Measurements from ENCODE around the gene TTC13. TPM values are rescaled to one million over a fixed set of nuclear protein-coding genes. Genes with fewer than 3 reads are reported as not detected.
A peak's percentile ranks its signal among the peaks of the same experiment; 100 is the strongest.

The TTC13 gene
- polyA plus RNA-seq, 1 of the 3 experiments (the other 2 are of a cell fraction), result 5.5 TPM

DNA sequence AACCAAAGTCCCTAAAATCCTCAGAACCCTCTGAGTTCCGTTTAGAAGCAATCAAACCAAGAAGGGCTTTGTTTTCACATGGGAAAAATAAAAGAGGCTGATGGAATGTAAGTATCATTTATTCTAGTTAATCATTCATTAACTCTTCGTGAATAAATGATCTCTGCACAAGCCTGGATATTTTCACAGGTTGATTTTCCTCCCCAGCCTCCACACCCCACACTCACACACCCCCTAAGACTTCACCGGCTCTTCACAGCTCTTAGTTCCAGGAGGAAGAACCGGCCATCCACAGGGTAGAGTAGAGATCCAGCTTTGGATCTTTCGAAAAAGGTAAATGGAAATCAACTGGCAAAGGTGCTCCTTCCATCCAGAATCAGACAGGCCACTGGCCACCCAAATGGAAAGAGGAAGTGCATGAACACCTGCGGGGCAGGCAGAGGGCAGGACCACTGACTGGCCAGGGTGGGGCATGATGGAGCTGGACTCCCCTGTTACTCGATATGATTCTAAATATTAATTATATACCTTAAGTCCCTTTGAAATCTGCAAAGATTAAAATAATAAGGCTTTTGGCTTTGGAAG lies 120.3 kb downstream of the TTC13 start:
- TF ChIP-seq, protein P1, sequence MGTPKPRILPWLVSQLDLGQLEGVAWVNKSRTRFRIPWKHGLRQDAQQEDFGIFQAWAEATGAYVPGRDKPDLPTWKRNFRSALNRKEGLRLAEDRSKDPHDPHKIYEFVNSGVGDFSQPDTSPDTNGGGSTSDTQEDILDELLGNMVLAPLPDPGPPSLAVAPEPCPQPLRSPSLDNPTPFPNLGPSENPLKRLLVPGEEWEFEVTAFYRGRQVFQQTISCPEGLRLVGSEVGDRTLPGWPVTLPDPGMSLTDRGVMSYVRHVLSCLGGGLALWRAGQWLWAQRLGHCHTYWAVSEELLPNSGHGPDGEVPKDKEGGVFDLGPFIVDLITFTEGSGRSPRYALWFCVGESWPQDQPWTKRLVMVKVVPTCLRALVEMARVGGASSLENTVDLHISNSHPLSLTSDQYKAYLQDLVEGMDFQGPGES (IDR thresholded peaks at IDR 0.05; ENCODE audit: low read depth, low read length), result no peak
- Histone ChIP-seq H3K36me3 (replicated peaks in 1 of 2; ENCODE audit: control insufficient read depth in 1 of 2, insufficient read depth in 2 of 2, low read length in 1 of 2) (peaks cover 3 to 19% of the 10 kb centered on the region in 2 experiments), H3K9me3 (no peaks in the 10 kb centered on the region), H3K4me2 (no peak overlapping the region), H3K9me2 (no peaks in the 10 kb centered on the region), H3K4me1 (ENCODE audit: control insufficient read depth in 1 of 2, insufficient read depth in 2 of 2, low read depth in 1 of 2, low read length in 1 of 2) (peaks cover 5 to 15% of the 10 kb centered on the region in 2 experiments; a peak in 3 of 4 replicates), H3K27me3 (ENCODE audit: insufficient read depth) (no peaks in the 10 kb centered on the region), H3K4me3 (ENCODE audit: low read depth in 2 of 2, low read length in 1 of 2) (no peak overlapping the region), H3K9ac (no peak overlapping the region), H2AFZ (ENCODE audit: low read depth) (no peak overlapping the region), H3K27ac (ENCODE audit: low read depth in 2 of 2, low read length in 1 of 2) (peak overlapping the region in 1 of 2 experiments; percentile 35; a peak in 1 of 4 replicates), H3K79me2 (ENCODE audit: insufficient read depth) (peaks cover 65% of the 10 kb centered on the region), H3F3A (replicated peaks; ENCODE audit: insufficient read depth) (no peaks in the 10 kb centered on the region), H4K20me1 (ENCODE audit: insufficient read depth) (peaks cover 10% of the 10 kb centered on the region; the same call in 1 of the 2 replicates)
- 93% methylated on average over 7 of the region's 7 CpGs for WGBS (ENCODE audit: low lambda C conversion rate)
- POLR2A ChIA-PET, result no interaction called here
- DNase-seq, result no peak
- CTCF ChIA-PET, result interaction anchor here (1.7 to 1.9 kb wide), 2 partner anchors 10 to 60 kb away, joined by 5 read pairs; partner anchors contain the start of gene C1orf198

DNA sequence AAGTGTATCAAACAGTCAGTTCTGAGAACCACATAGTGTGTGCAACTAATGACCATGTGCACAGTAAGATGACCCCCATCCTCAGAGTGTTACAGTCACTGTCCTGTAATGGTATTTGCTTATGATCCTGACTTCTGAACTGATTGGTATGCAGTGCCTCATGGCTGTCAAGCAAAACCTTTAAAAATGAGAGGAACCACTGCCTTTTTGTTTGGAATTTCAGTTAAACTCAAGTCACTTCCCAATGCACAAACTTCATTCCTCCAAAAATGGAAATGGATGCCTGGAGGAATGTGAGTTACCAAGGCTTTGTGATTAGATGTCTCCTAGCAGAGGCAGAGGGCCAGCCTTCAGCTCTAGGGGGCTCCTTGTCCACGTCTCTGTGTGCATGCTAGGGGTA lies 120.8 kb downstream of the TTC13 start:
- peaks cover 10% of the 10 kb centered on the region; the same call in 1 of the 2 replicates for H4K20me1 ChIP-seq (ENCODE audit: insufficient read depth)
- H3K4me1 ChIP-seq (ENCODE audit: control insufficient read depth in 1 of 2, insufficient read depth in 2 of 2, low read depth in 1 of 2, low read length in 1 of 2), result peaks cover 5 to 13% of the 10 kb centered on the region in 2 experiments; a peak in 3 of 4 replicates
- peak overlapping the region in 1 of 2 experiments; percentile 35; a peak in 1 of 4 replicates for H3K27ac ChIP-seq (ENCODE audit: low read depth in 2 of 2, low read length in 1 of 2)
- H3K79me2 ChIP-seq (ENCODE audit: insufficient read depth), result peaks cover 62% of the 10 kb centered on the region
- no peak for DNase-seq
- H3K4me3 ChIP-seq (ENCODE audit: low read depth in 2 of 2, low read length in 1 of 2), result no peak overlapping the region
- H2AFZ ChIP-seq (ENCODE audit: low read depth), result no peak overlapping the region
- no peak overlapping the region for H3K4me2 ChIP-seq
- no peak overlapping the region for H3K9ac ChIP-seq
- no peaks in the 10 kb centered on the region for H3K27me3 ChIP-seq (ENCODE audit: insufficient read depth)
- 100% methylated on average over 1 of the region's 1 CpG for WGBS (ENCODE audit: low lambda C conversion rate)
- H3K9me3 ChIP-seq, result no peaks in the 10 kb centered on the region
- TF ChIP-seq GABPA (IDR thresholded peaks at IDR 0.05; ENCODE audit: low read depth) (no peak), FOSL2 (IDR thresholded peaks at IDR 0.05; ENCODE audit: borderline replicate concordance, low read depth) (no peak), FOXM1 (IDR thresholded peaks at IDR 0.05; ENCODE audit: low read depth) (no peak), MEF2A (IDR thresholded peaks at IDR 0.05; ENCODE audit: borderline replicate concordance, low read depth) (no peak), GATA2 (CRISPR knock-in tag; IDR thresholded peaks at IDR 0.05) (no peak)
- no peaks in the 10 kb centered on the region for H3K9me2 ChIP-seq
- H3K36me3 ChIP-seq (replicated peaks in 1 of 2; ENCODE audit: control insufficient read depth in 1 of 2, insufficient read depth in 2 of 2, low read length in 1 of 2), result peaks cover 7 to 24% of the 10 kb centered on the region in 2 experiments
- POLR2A ChIA-PET, result no interaction called here
- no peaks in the 10 kb centered on the region for H3F3A ChIP-seq (replicated peaks; ENCODE audit: insufficient read depth)
- CTCF ChIA-PET, result interaction anchor here (1.7 to 1.9 kb wide), 2 partner anchors 10 to 60 kb away, joined by 5 read pairs; partner anchors contain the start of gene C1orf198

DNA sequence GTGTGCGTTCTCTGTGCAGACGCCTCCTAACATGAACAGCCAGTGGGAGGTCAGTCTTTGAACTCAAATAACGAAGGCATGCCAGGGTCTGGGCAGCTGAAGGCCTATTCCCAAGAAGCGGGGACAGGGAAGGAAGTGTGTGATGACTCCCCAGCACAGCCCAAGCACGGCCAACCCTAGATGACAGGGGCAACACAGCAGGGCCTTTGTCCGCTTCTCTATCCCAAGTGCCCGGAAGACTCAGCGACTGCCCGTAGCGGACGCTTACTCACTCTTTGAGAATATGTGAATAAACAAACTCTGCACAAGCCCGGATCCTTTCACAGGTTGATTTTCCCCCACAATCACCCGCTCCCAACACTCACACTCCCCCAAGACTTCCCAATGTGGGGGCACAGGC lies 121.6 kb downstream of the TTC13 start:
- no peak for DNase-seq
- TF ChIP-seq, protein P2, sequence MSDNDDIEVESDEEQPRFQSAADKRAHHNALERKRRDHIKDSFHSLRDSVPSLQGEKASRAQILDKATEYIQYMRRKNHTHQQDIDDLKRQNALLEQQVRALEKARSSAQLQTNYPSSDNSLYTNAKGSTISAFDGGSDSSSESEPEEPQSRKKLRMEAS (IDR thresholded peaks at IDR 0.05; ENCODE audit: low read depth), result no peak
- no peak for TF ChIP-seq TEAD4 (IDR thresholded peaks at IDR 0.05; ENCODE audit: borderline replicate concordance, insufficient read depth)
- no peak for TF ChIP-seq RAD21 (IDR thresholded peaks at IDR 0.05; ENCODE audit: low read length)
- TF ChIP-seq, protein P3, sequence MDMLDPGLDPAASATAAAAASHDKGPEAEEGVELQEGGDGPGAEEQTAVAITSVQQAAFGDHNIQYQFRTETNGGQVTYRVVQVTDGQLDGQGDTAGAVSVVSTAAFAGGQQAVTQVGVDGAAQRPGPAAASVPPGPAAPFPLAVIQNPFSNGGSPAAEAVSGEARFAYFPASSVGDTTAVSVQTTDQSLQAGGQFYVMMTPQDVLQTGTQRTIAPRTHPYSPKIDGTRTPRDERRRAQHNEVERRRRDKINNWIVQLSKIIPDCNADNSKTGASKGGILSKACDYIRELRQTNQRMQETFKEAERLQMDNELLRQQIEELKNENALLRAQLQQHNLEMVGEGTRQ (IDR thresholded peaks at IDR 0.05; ENCODE audit: borderline replicate concordance, low read depth, low read length), result no peak
- H3K27ac ChIP-seq (ENCODE audit: low read depth in 2 of 2, low read length in 1 of 2), result peak overlapping the region in 1 of 2 experiments; percentile 61; a peak in 1 of 4 replicates
- no peaks in the 10 kb centered on the region for H3K9me2 ChIP-seq
- H3F3A ChIP-seq (replicated peaks; ENCODE audit: insufficient read depth), result no peaks in the 10 kb centered on the region
- peaks cover 5 to 11% of the 10 kb centered on the region in 2 experiments; a peak in 3 of 4 replicates for H3K4me1 ChIP-seq (ENCODE audit: control insufficient read depth in 1 of 2, insufficient read depth in 2 of 2, low read depth in 1 of 2, low read length in 1 of 2)
- 95% methylated on average over 13 of the region's 13 CpGs for WGBS (ENCODE audit: low lambda C conversion rate)
- H3K27me3 ChIP-seq (ENCODE audit: insufficient read depth), result no peaks in the 10 kb centered on the region
- peaks cover 10% of the 10 kb centered on the region; the same call in 1 of the 2 replicates for H4K20me1 ChIP-seq (ENCODE audit: insufficient read depth)
- peaks cover 57% of the 10 kb centered on the region for H3K79me2 ChIP-seq (ENCODE audit: insufficient read depth)
- ChIA-PET CTCF (no interaction called here), POLR2A (no interaction called here)
- no peak overlapping the region for H3K9ac ChIP-seq
- H3K36me3 ChIP-seq (replicated peaks in 1 of 2; ENCODE audit: control insufficient read depth in 1 of 2, insufficient read depth in 2 of 2, low read length in 1 of 2), result peaks cover 13 to 26% of the 10 kb centered on the region in 2 experiments
- H3K4me2 ChIP-seq, result no peak overlapping the region
- H3K4me3 ChIP-seq (ENCODE audit: low read depth in 2 of 2, low read length in 1 of 2), result no peak overlapping the region
- H2AFZ ChIP-seq (ENCODE audit: low read depth), result no peak overlapping the region
- no peaks in the 10 kb centered on the region for H3K9me3 ChIP-seq

Measured in SK-N-SH (cell line).